ENCODE data around the gene BNC2. TPM values are rescaled to one million over a fixed set of nuclear protein-coding genes. Genes with fewer than 3 reads are reported as not detected.

BNC2 gene
- total RNA-seq, 1 donor, result 53.9 TPM

GRCh38 chr9:16601991-16602390 is 268.5 kb downstream of the BNC2 start:
- no peak for DNase-seq (ENCODE audit: insufficient read length, low spot score, missing footprints)
- no peak for TF ChIP-seq CTCF (IDR thresholded peaks at IDR 0.05; ENCODE audit: extremely low read depth, low read depth, low read length)
- no peaks in the 10 kb centered on the region for H4K20me1 ChIP-seq (ENCODE audit: insufficient read depth, low read length)
- H3K4me1 ChIP-seq (ENCODE audit: insufficient read depth, low read length), result peaks cover 9% of the 10 kb centered on the region
- H3K36me3 ChIP-seq (ENCODE audit: insufficient read depth, low read length), result peaks cover 4% of the 10 kb centered on the region
- H3K79me2 ChIP-seq (ENCODE audit: insufficient read depth, low read length), result peaks cover 36% of the 10 kb centered on the region
- no peaks in the 10 kb centered on the region for H3K27me3 ChIP-seq (ENCODE audit: insufficient read depth, low read length)
- no peak overlapping the region for H2AFZ ChIP-seq (ENCODE audit: low read length)
- no peak overlapping the region for H3K4me2 ChIP-seq (ENCODE audit: insufficient read depth, low read length)
- H3K27ac ChIP-seq (ENCODE audit: low read depth, low read length), result no peak overlapping the region
- no peaks in the 10 kb centered on the region for H3K9me3 ChIP-seq (ENCODE audit: low read depth, low read length)
- H3K4me3 ChIP-seq (ENCODE audit: insufficient read depth, low read length), result no peak overlapping the region

GRCh38 chr9:16598316-16598715 is 272.2 kb downstream of the BNC2 start:
- H3K4me1 ChIP-seq (ENCODE audit: insufficient read depth, low read length), result peaks cover 18% of the 10 kb centered on the region
- no peaks in the 10 kb centered on the region for H4K20me1 ChIP-seq (ENCODE audit: insufficient read depth, low read length)
- no peak overlapping the region for H2AFZ ChIP-seq (ENCODE audit: low read length)
- H3K36me3 ChIP-seq (ENCODE audit: insufficient read depth, low read length), result peaks cover 4% of the 10 kb centered on the region
- no peaks in the 10 kb centered on the region for H3K27me3 ChIP-seq (ENCODE audit: insufficient read depth, low read length)
- H3K4me3 ChIP-seq (ENCODE audit: insufficient read depth, low read length), result no peak overlapping the region
- no peak for TF ChIP-seq CTCF (IDR thresholded peaks at IDR 0.05; ENCODE audit: extremely low read depth, low read depth, low read length)
- peak overlapping the region; percentile 3 for H3K4me2 ChIP-seq (ENCODE audit: insufficient read depth, low read length)
- H3K27ac ChIP-seq (ENCODE audit: low read depth, low read length), result no peak overlapping the region
- H3K79me2 ChIP-seq (ENCODE audit: insufficient read depth, low read length), result peaks cover 38% of the 10 kb centered on the region
- no peaks in the 10 kb centered on the region for H3K9me3 ChIP-seq (ENCODE audit: low read depth, low read length)
- DNase-seq (ENCODE audit: insufficient read length, low spot score, missing footprints), result peak; percentile 78

GRCh38 chr9:16597136-16597535 is 273.3 kb downstream of the BNC2 start:
- no peaks in the 10 kb centered on the region for H4K20me1 ChIP-seq (ENCODE audit: insufficient read depth, low read length)
- peaks cover 4% of the 10 kb centered on the region for H3K36me3 ChIP-seq (ENCODE audit: insufficient read depth, low read length)
- H3K27me3 ChIP-seq (ENCODE audit: insufficient read depth, low read length), result no peaks in the 10 kb centered on the region
- H2AFZ ChIP-seq (ENCODE audit: low read length), result no peak overlapping the region
- no peak for TF ChIP-seq CTCF (IDR thresholded peaks at IDR 0.05; ENCODE audit: extremely low read depth, low read depth, low read length)
- H3K4me3 ChIP-seq (ENCODE audit: insufficient read depth, low read length), result no peak overlapping the region
- no peaks in the 10 kb centered on the region for H3K9me3 ChIP-seq (ENCODE audit: low read depth, low read length)
- no peak for DNase-seq (ENCODE audit: insufficient read length, low spot score, missing footprints)
- H3K4me2 ChIP-seq (ENCODE audit: insufficient read depth, low read length), result no peak overlapping the region
- H3K79me2 ChIP-seq (ENCODE audit: insufficient read depth, low read length), result peaks cover 41% of the 10 kb centered on the region
- peaks cover 18% of the 10 kb centered on the region for H3K4me1 ChIP-seq (ENCODE audit: insufficient read depth, low read length)
- H3K27ac ChIP-seq (ENCODE audit: low read depth, low read length), result no peak overlapping the region

- H3K4me2 ChIP-seq (ENCODE audit: insufficient read depth, low read length), result no peak overlapping the region
- H3K27me3 ChIP-seq (ENCODE audit: insufficient read depth, low read length), result no peaks in the 10 kb centered on the region
- H3K4me1 ChIP-seq (ENCODE audit: insufficient read depth, low read length), result peaks cover 18% of the 10 kb centered on the region
- H3K4me3 ChIP-seq (ENCODE audit: insufficient read depth, low read length), result no peak overlapping the region
- no peaks in the 10 kb centered on the region for H3K36me3 ChIP-seq (ENCODE audit: insufficient read depth, low read length)
- no peaks in the 10 kb centered on the region for H3K9me3 ChIP-seq (ENCODE audit: low read depth, low read length)
- H3K79me2 ChIP-seq (ENCODE audit: insufficient read depth, low read length), result peaks cover 44% of the 10 kb centered on the region
- no peak overlapping the region for H3K27ac ChIP-seq (ENCODE audit: low read depth, low read length)
- DNase-seq (ENCODE audit: insufficient read length, low spot score, missing footprints), result no peak
- no peak for TF ChIP-seq CTCF (IDR thresholded peaks at IDR 0.05; ENCODE audit: extremely low read depth, low read depth, low read length)
- no peak overlapping the region for H2AFZ ChIP-seq (ENCODE audit: low read length)
- H4K20me1 ChIP-seq (ENCODE audit: insufficient read depth, low read length), result peaks cover 2% of the 10 kb centered on the region
Measured at GRCh38 chr9:16595227-16595626, 275.2 kb downstream of the BNC2 start.
